Upper lobe of right lung (tissue), 1 donor: ENCODE data around the gene OR14A16. TPM values are rescaled to one million over a fixed set of nuclear protein-coding genes. Genes with fewer than 3 reads are reported as not detected.
A peak's percentile ranks its signal among the peaks of the same experiment; 100 is the strongest.

Experiments used
- ATAC-seq: fragments of 200-7000 bp; cut with Tn5 transposase; one replicate; pipeline ENCODE4 v1.9.1; 2020; ENCODE audit warnings: mild to moderate bottlenecking, moderate library complexity
- DNase-seq: peaks from one replicate; pipeline ENCODE4 v3.0.0-alpha.2; 2020
- H3K27ac ChIP-seq: fragments of 200-600 bp; one replicate; pipeline ENCODE4 v1.8.0; 2022
- H3K27me3 ChIP-seq: fragments of 200-600 bp; one replicate; pipeline ENCODE4 v1.8.0; 2022; ENCODE audit warnings: mild to moderate bottlenecking
- H3K36me3 ChIP-seq: fragments of 200-600 bp; one replicate; pipeline ENCODE4 v1.8.0; 2022
- H3K4me1 ChIP-seq: fragments of 200-600 bp; one replicate; pipeline ENCODE4 v1.8.0; 2022
- H3K4me3 ChIP-seq: fragments of 200-600 bp; one replicate; pipeline ENCODE4 v1.8.0; 2022; ENCODE audit warnings: mild to moderate bottlenecking
- H3K9me3 ChIP-seq: fragments of 200-600 bp; one replicate; pipeline ENCODE4 v1.8.0; 2022
- CTCF ChIP-seq: fragments of 200-600 bp; IDR thresholded peaks from one replicate; pipeline ENCODE4 v1.8.0; 2022; ENCODE audit warnings: antibody characterized with exemption
- intact Hi-C: fragments of 100-400 bp; cut with DNase I; formaldehyde crosslinking; loops from one replicate; pipeline ENCODE4 v1.11.0; 2022
- total RNA-seq: library from RNA; stranded (reverse); fragmentation: NEBNext Ultra II Directional; extraction: Animal tissue kit (Norgen Biotek cat#: 25700); gene quantifications from one replicate; pipeline ENCODE4 v1.2.1, GENCODE V29; 2021
- donor health status: DM: no; HTN: yes; CAD: no; lungs with severe emphysema.

OR14A16 gene
- total RNA-seq, 1 donor from 2014 or later: not detected

DNA sequence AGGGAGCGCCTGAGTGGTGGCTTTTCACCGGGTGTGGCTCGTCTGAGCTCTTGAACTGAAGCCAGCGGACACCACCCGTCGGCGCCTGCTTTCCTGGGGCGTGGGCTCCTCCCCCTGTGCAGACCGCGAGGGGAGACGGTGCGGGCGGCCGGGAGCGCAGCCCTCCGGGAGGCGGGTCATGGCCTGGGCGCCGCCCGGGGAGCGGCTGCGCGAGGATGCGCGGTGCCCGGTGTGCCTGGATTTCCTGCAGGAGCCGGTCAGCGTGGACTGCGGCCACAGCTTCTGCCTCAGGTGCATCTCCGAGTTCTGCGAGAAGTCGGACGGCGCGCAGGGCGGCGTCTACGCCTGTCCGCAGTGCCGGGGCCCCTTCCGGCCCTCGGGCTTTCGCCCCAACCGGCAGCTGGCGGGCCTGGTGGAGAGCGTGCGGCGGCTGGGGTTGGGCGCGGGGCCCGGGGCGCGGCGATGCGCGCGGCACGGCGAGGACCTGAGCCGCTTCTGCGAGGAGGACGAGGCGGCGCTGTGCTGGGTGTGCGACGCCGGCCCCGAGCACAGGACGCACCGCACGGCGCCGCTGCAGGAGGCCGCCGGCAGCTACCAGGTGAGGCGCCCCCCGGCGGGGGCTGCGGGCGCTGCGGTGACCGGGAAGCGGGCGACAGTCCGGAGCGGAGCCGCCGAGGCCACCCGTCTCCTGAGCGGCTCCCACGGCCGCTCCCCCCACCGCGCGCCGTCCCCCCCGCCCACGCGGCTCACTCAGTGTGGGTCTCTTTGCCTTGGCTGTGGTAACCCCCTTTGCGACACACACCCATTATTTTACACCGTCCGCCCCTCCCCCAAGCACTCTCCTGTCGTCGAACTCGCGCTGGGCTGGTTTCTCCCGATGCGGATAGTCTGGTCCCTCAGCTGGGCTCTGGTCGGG is 33.4 kb upstream of the OR14A16 start, which contains the start of gene TRIM58:
TRIM58 (plus strand) TSS at position 119 of the 916 bp plus-strand sequence; CDS start at position 179, 60 bp downstream.
- Histone ChIP-seq H3K27ac (no peak within 1 kb of the TSS), H3K4me3 (peak within 1 kb of the TSS; percentile 41), H3K9me3 (no peaks in the 10 kb centered on the region), H3K4me1 (no peaks in the 10 kb centered on the region), H3K27me3 (peaks cover 9% of the 10 kb centered on the region), H3K36me3 (no peaks in the 10 kb centered on the region)
- TF ChIP-seq CTCF: no peak
- ATAC-seq: peak; percentile 82
- peak; percentile 66 for DNase-seq
- intact Hi-C loops: no loop called here

DNA sequence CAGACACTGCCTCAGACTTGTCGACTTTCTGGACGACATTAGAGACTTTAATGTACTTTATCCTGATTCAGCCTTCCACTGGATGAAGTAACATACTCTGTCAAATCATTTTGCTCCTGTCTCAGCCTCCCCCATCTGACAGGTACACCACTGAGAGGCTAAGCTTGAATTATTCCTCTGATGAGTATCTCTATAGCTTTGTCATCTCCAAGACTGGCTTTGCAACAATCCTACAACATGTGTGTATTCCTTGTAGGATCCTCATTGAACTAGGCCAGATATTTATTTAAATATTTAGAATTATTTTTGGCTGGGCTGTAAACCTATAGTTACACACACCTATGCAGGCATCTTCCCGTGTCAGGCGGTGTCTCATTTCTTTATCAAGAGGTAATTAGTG is 32.0 kb upstream of the OR14A16 start:
- no peak overlapping the region for H3K4me3 ChIP-seq
- no peaks in the 10 kb centered on the region for H3K9me3 ChIP-seq
- DNase-seq (no peak), ATAC-seq (no peak)
- H3K27ac ChIP-seq: no peak overlapping the region
- H3K27me3 ChIP-seq: peaks cover 9% of the 10 kb centered on the region
- intact Hi-C loops: no loop called here
- H3K4me1 ChIP-seq: no peaks in the 10 kb centered on the region
- no peak for TF ChIP-seq CTCF
- no peaks in the 10 kb centered on the region for H3K36me3 ChIP-seq

DNA sequence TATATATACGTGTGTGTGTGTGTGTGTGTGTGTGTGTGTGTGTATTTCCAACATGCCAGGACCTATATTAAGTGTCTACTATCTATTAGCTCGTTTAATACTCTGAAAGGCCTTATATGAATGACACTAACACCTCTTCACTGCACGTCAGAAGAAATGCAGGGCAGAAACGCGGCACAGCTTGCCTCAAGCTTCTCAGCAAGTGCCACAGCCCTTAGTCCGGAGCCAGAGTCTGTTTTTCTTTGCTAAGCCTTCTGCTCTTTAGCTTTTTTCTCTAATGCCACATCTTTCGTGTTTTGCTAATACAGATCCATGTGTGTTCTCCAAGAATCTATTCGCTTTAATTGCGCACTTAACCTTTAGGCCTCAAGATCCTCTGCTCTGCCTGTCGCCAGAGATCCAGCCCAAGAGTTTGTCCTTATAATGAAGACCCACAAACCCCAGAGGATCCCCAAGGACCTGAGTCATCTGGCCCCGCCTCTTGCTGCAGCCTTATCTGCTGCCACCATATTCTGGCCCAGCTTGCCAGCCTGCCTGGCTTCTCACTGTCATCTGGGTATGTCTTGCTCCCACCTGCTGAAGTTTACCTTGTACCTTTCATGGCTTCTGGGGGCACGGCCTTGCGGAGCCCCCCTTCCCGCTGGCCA is 31.1 kb upstream of the OR14A16 start:
- ATAC-seq: no peak
- Histone ChIP-seq H3K27ac (no peak overlapping the region), H3K36me3 (no peaks in the 10 kb centered on the region), H3K4me3 (no peak overlapping the region), H3K4me1 (no peaks in the 10 kb centered on the region), H3K9me3 (no peaks in the 10 kb centered on the region), H3K27me3 (peaks cover 9% of the 10 kb centered on the region)
- no peak for DNase-seq
- no peak for TF ChIP-seq CTCF
- intact Hi-C loops: no loop called here

DNA sequence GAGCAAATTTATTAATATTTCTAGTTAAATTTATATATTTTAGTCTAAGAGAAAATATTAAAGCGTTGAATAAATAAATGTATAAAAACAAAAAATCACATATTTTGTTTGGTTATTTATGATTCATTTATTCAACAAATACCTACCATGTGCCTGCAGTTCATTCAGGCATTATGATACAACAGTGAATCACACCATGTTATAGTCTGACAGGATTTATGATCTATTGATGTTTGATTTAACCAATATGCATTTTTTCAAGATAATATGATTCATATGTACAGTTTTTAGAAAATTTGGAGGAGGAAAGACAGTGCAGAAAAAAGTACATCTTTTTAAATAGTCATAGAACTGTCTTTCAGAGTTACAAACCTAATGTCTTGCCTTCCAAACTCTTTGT is 25.7 kb upstream of the OR14A16 start:
- no peaks in the 10 kb centered on the region for H3K9me3 ChIP-seq
- no peaks in the 10 kb centered on the region for H3K36me3 ChIP-seq
- no peaks in the 10 kb centered on the region for H3K27me3 ChIP-seq
- intact Hi-C loops: no loop called here
- TF ChIP-seq CTCF: no peak
- ATAC-seq (no peak), DNase-seq (no peak)
- no peak overlapping the region for H3K27ac ChIP-seq
- no peak overlapping the region for H3K4me3 ChIP-seq
- H3K4me1 ChIP-seq: no peaks in the 10 kb centered on the region

GRCh38 chr1:247848346-247848745 is 24.4 kb upstream of the OR14A16 start:
- Histone ChIP-seq H3K27ac (no peak overlapping the region), H3K4me3 (no peak overlapping the region), H3K9me3 (no peaks in the 10 kb centered on the region), H3K4me1 (no peaks in the 10 kb centered on the region), H3K36me3 (no peaks in the 10 kb centered on the region), H3K27me3 (no peaks in the 10 kb centered on the region)
- DNase-seq (no peak), ATAC-seq (no peak)
- intact Hi-C loops: no loop called here
- no peak for TF ChIP-seq CTCF
